IMR-90 (cell line): ENCODE results near the gene ZNF785. TPM values are rescaled to one million over a fixed set of nuclear protein-coding genes. Genes with fewer than 3 reads are reported as not detected.

Source experiments
- ATAC-seq: fragments of 200-7000 bp; cut with Tn5 transposase; 2 replicates; pipeline ENCODE4 v1.9.1; 2020; ENCODE audit warnings: low read depth, mild to moderate bottlenecking, moderate library complexity
- BruUV-seq: library from RNA; stranded (reverse); fragments of 400-500 nt; replicated peaks from 2 replicates; lab custom pipeline; 2021; lab: Mats Ljungman, UMichigan
- CTCF ChIA-PET: fragments of 300-600 bp; formaldehyde crosslinking; extraction: SDS; loops from one replicate; lab custom pipeline; 2021; ENCODE audit warnings: antibody characterized with exemption; lab: Yijun Ruan, JAX
- POLR2A ChIA-PET: fragments of 300-600 bp; sonication (Branson Sonifier 250); formaldehyde crosslinking; loops from one replicate; lab custom pipeline; 2022; ENCODE audit warnings: antibody characterized with exemption; ENCODE audit not compliant: unreplicated experiment; lab: Charles Lee
- DNase-seq: peaks from one replicate; pipeline ENCODE4 v3.0.0; 2013
- H2AFZ ChIP-seq: replicated peaks from 2 replicates; pipeline ENCODE3; 2013; ENCODE audit warnings: low read length, mild to moderate bottlenecking; ENCODE audit not compliant: poor library complexity
- H2AK5ac ChIP-seq: 2 replicates; pipeline ENCODE4 v1.6.1; 2013; ENCODE audit warnings: low read depth, low read length, inconsistent platforms
- H2AK9ac ChIP-seq: replicated peaks from 2 replicates; pipeline ENCODE3; 2013; ENCODE audit warnings: mild to moderate bottlenecking, low read depth, low read length, moderate library complexity; ENCODE audit not compliant: poor library complexity
- H2BK120ac ChIP-seq: 2 replicates; pipeline ENCODE4 v1.6.1; 2013; ENCODE audit warnings: low read depth, low read length, inconsistent platforms
- H2BK15ac ChIP-seq: 3 replicates; pipeline ENCODE4 v1.6.1; 2013; ENCODE audit warnings: low read depth, low read length, inconsistent platforms
- H2BK20ac ChIP-seq: 2 replicates; pipeline ENCODE4 v1.6.1; 2013; ENCODE audit warnings: low read depth, mild to moderate bottlenecking, inconsistent platforms, low read length, moderate library complexity
- H2BK5ac ChIP-seq: 2 replicates; pipeline ENCODE4 v1.6.1; 2013; ENCODE audit warnings: mild to moderate bottlenecking, low read depth, low read length, inconsistent platforms; ENCODE audit not compliant: poor library complexity, severe bottlenecking
- H3K14ac ChIP-seq: replicated peaks from 2 replicates; pipeline ENCODE4 v1.6.1; 2013; ENCODE audit warnings: low read depth, low read length, inconsistent platforms
- H3K18ac ChIP-seq: 2 replicates; pipeline ENCODE4 v1.6.1; 2013; ENCODE audit warnings: low read depth, low read length, control low read depth
- H3K23ac ChIP-seq: 2 replicates; pipeline ENCODE4 v1.6.1; 2013; ENCODE audit warnings: low read depth, low read length, inconsistent platforms
- H3K27ac ChIP-seq: 2 replicates; pipeline ENCODE4 v1.5.1; 2013; ENCODE audit warnings: mild to moderate bottlenecking, control low read depth, low read length; ENCODE audit not compliant: insufficient read depth
- H3K27me3 ChIP-seq: 2 replicates; pipeline ENCODE4 v1.6.1; 2013; ENCODE audit warnings: low read length; ENCODE audit not compliant: control insufficient read depth, insufficient read depth
- H3K36me3 ChIP-seq: 2 replicates; pipeline ENCODE4 v1.6.1; 2013; ENCODE audit warnings: low read length, mixed read lengths; ENCODE audit not compliant: control insufficient read depth, insufficient read depth
- H3K4ac ChIP-seq: 2 replicates; pipeline ENCODE4 v1.6.1; 2013; ENCODE audit warnings: low read depth, low read length, inconsistent platforms
- H3K4me1 ChIP-seq: 2 replicates; pipeline ENCODE4 v1.6.1; 2013; ENCODE audit warnings: low read length, mixed read lengths; ENCODE audit not compliant: control insufficient read depth, insufficient read depth
- H3K4me2 ChIP-seq: 2 replicates; pipeline ENCODE4 v1.6.1; 2013; ENCODE audit warnings: low read depth, mild to moderate bottlenecking, control low read depth, low read length, moderate library complexity
- H3K4me3 ChIP-seq: 2 replicates; pipeline ENCODE4 v1.5.1; 2013; ENCODE audit warnings: low read depth, mild to moderate bottlenecking, control low read depth, low read length, moderate library complexity; ENCODE audit not compliant: insufficient read depth
- H3K56ac ChIP-seq: 2 replicates; pipeline ENCODE4 v1.6.1; 2013; ENCODE audit warnings: low read length, inconsistent platforms; ENCODE audit not compliant: insufficient read depth; ENCODE audit errors: extremely low read depth
- H3K79me1 ChIP-seq, 2 experiments: 2 replicates each; pipeline ENCODE4 v1.6.1; 2013; ENCODE audit warnings: low read length in 2 of 2, inconsistent platforms in 1 of 2, low read depth in 1 of 2
- H3K9ac ChIP-seq: 2 replicates; pipeline ENCODE4 v1.6.1; 2013; ENCODE audit warnings: low read depth, low read length, control low read depth
- H3K9me1 ChIP-seq: 2 replicates; pipeline ENCODE4 v1.6.1; 2013; ENCODE audit warnings: low read length, inconsistent platforms; ENCODE audit not compliant: insufficient read depth
- H3K9me3 ChIP-seq: 2 replicates; pipeline ENCODE4 v1.6.1; 2013; ENCODE audit warnings: low read length; ENCODE audit not compliant: control insufficient read depth, insufficient read depth
- H4K20me1 ChIP-seq: 2 replicates; pipeline ENCODE4 v1.6.1; 2013; ENCODE audit warnings: low read length, inconsistent platforms; ENCODE audit not compliant: insufficient read depth
- H4K5ac ChIP-seq: 2 replicates; pipeline ENCODE4 v1.6.1; 2013; ENCODE audit warnings: mild to moderate bottlenecking, low read depth, low read length, control low read depth
- H4K8ac ChIP-seq, 2 experiments: 2 replicates each; pipeline ENCODE4 v1.6.1; 2013; ENCODE audit warnings: low read depth in 2 of 2, low read length in 2 of 2, control low read depth in 1 of 2, inconsistent platforms in 1 of 2
- H4K91ac ChIP-seq: 2 replicates; pipeline ENCODE4 v1.6.1; 2013; ENCODE audit warnings: low read depth, low read length, inconsistent platforms; ENCODE audit not compliant: insufficient read depth
- CEBPB ChIP-seq: IDR thresholded peaks from 2 replicates; pipeline ENCODE4 v1.6.1; 2012; ENCODE audit warnings: low read depth, low read length, improper control_type of control experiment
- MAFK ChIP-seq: IDR thresholded peaks from 2 replicates; pipeline ENCODE4 v1.6.1; 2012; ENCODE audit warnings: low read depth, low read length, improper control_type of control experiment
- MXI1 ChIP-seq: IDR thresholded peaks from 2 replicates; pipeline ENCODE4 v1.6.1; 2012; ENCODE audit warnings: low read depth, mild to moderate bottlenecking, low read length, moderate library complexity, borderline replicate concordance
- POLR2A ChIP-seq: IDR thresholded peaks from 2 replicates; pipeline ENCODE4 v1.6.1; 2012; ENCODE audit warnings: mild to moderate bottlenecking, low read depth, low read length
- RAD21 ChIP-seq: IDR thresholded peaks from 2 replicates; pipeline ENCODE4 v1.6.1; 2012; ENCODE audit warnings: low read length, improper control_type of control experiment
- RFX5 ChIP-seq: IDR thresholded peaks from 2 replicates; pipeline ENCODE4 v1.8.0; 2012; ENCODE audit warnings: low read depth, mild to moderate bottlenecking, low read length, moderate library complexity
- SMC3 ChIP-seq: fragments of 150-350 bp; IDR thresholded peaks from 2 replicates; pipeline ENCODE4 v1.6.1; 2016; ENCODE audit warnings: low read depth, mild to moderate bottlenecking, antibody characterized with exemption, low read length, moderate library complexity
- USF2 ChIP-seq: fragments of 150-350 bp; IDR thresholded peaks from 2 replicates; pipeline ENCODE4 v1.6.1; 2017; ENCODE audit warnings: mild to moderate bottlenecking, antibody characterized with exemption, low read length, low read depth
- WGBS, 2 experiments: methylation state at CpG; one replicate each; pipeline versions ENCODE4 v1.1.5 to v1.1.7; 2013; ENCODE audit warnings: missing lambda C conversion rate in 2 of 2; ENCODE audit not compliant: insufficient read length in 1 of 2; ENCODE audit errors: extremely low coverage in 2 of 2; 5-methylcytosine and 5-hydroxymethylcytosine counted together
- dilution Hi-C: fragments of 300-500 bp; cut with HindIII; formaldehyde crosslinking; loops from one replicate; pipeline ENCODE4 v1.14.3; 2018; ENCODE audit warnings: low sequenced_read_pairs; ENCODE audit not compliant: unreplicated experiment
- in situ Hi-C: fragments of 300-500 bp; cut with MboI; formaldehyde crosslinking; loops from 3 replicates; pipeline ENCODE4 v1.14.3; 2019; ENCODE audit warnings: low sequenced_read_pairs, inconsistent platforms, mixed read lengths
- intact Hi-C: fragments of 100-400 bp; cut with micrococcal nuclease; formaldehyde crosslinking; loops from 2 replicates; pipeline ENCODE4 v1.10.0; 2022
- polyA plus RNA-seq, 3 experiments: library from polyadenylated mRNA; depleted of rRNA; stranded (reverse); fragments of >200 nt; gene quantifications; 2 replicates each; pipeline ENCODE4 v1.2.3, GENCODE V29; 2012; ENCODE audit warnings: low replicate concordance in 1 of 3
- total RNA-seq: library from RNA; depleted of rRNA; stranded (reverse); fragments of >200 nt; gene quantifications from 2 replicates; pipeline ENCODE4 v1.2.3, GENCODE V29; 2012
- TF ChIP-seq, protein P1 (sequence below): fragments of 150-350 bp; IDR thresholded peaks from 2 replicates; pipeline ENCODE4 v1.6.1; 2016; ENCODE audit warnings: low read depth, mild to moderate bottlenecking, low read length, moderate library complexity, borderline replicate concordance
- TF ChIP-seq, protein P2 (sequence below): conservative IDR thresholded peaks from 2 replicates; pipeline ENCODE4 v1.5.1; 2012; ENCODE audit warnings: mild to moderate bottlenecking, low read depth, low read length, improper control_type of control experiment

The ZNF785 gene
- total and polyA plus RNA-seq, 2 of the 4 experiments (the other 2 are of a cell fraction), result 2.9 to 4.0 TPM

- peak overlapping the region; percentile 89 for H4K5ac ChIP-seq
- H3K4me2 ChIP-seq, result peak overlapping the region; percentile 95
- no peak overlapping the region for H3K18ac ChIP-seq
- peak overlapping the region; percentile 99 to 100 for H4K8ac ChIP-seq
- ATAC-seq (peak; percentile 62), DNase-seq (peak; percentile 62)
- no peaks in the 10 kb centered on the region for H4K20me1 ChIP-seq
- H3K23ac ChIP-seq, result peak overlapping the region; percentile 84; the same call in 1 of the 2 replicates
- WGBS, 2 experiments, result 41% methylated on average over 10 of the region's 12 CpGs; no CpG with 5 or more reads in 1 of the 2 experiments
- H2BK120ac ChIP-seq, result peak overlapping the region; percentile 11; the same call in 1 of the 2 replicates
- dilution Hi-C loops, result no loop called here
- peaks cover 4% of the 10 kb centered on the region; the same call in 1 of the 2 replicates for H3K36me3 ChIP-seq
- peak overlapping the region; percentile 85 for H2AK9ac ChIP-seq
- peaks cover 6 to 31% of the 10 kb centered on the region in 2 experiments for H3K79me1 ChIP-seq
- H3K4ac ChIP-seq, result peak overlapping the region; percentile 42
- no peaks in the 10 kb centered on the region for H3K9me3 ChIP-seq
- peak overlapping the region; percentile 50 for H3K14ac ChIP-seq
- peak overlapping the region; percentile 88 for H3K9ac ChIP-seq
- H2AK5ac ChIP-seq, result peak overlapping the region; percentile 88
- H3K27ac ChIP-seq, result 0 out of 2 replicates have a peak overlapping the region, but pooled peaks have one; percentile 3
- intact Hi-C loops, result loop anchor here (2.0 kb wide), 1 partner anchor 49 kb away; the partner anchor contains the start of gene ZNF785
- in situ Hi-C loops, result loop anchor here (5.0 kb wide), 1 partner anchor 37 kb away; the partner anchor contains the start of gene ZNF688
- no peak overlapping the region for H2BK20ac ChIP-seq
- CTCF ChIA-PET, result interaction anchor here (1.1 to 1.2 kb wide), 2 partner anchors 22 to 93 kb away, joined by 4 to 5 read pairs; partner anchors contain the start of gene ZNF764
- H4K91ac ChIP-seq, result peak overlapping the region; percentile 15; the same call in 1 of the 2 replicates
- H3K4me1 ChIP-seq, result peaks cover 8% of the 10 kb centered on the region
- POLR2A ChIA-PET, result interaction anchor here (0.7 kb wide), 1 partner anchor 18 kb away, joined by 4 read pairs; no protein-coding TSS in a partner anchor
- no TSS peak for BruUV-seq
- H3K9me1 ChIP-seq, result peaks cover 10% of the 10 kb centered on the region; the same call in 1 of the 2 replicates
- peak overlapping the region; percentile 68; the same call in 1 of the 2 replicates for H3K4me3 ChIP-seq
- peak overlapping the region; percentile 99 for H2AFZ ChIP-seq
- H3K56ac ChIP-seq, result no peak overlapping the region; the same call in 1 of the 2 replicates
- H2BK15ac ChIP-seq, result no peak overlapping the region
- TF ChIP-seq CEBPB, result no peak
- TF ChIP-seq POLR2A, result no peak
- no peak for TF ChIP-seq USF2
- TF ChIP-seq MAFK, result no peak
- peak; percentile 25 for TF ChIP-seq SMC3
- peak; percentile 47 for TF ChIP-seq RAD21
- peak; percentile 74; the same call in 1 of the 2 replicates for TF ChIP-seq MXI1
- TF ChIP-seq RFX5, result no peak
- TF ChIP-seq, protein P1, sequence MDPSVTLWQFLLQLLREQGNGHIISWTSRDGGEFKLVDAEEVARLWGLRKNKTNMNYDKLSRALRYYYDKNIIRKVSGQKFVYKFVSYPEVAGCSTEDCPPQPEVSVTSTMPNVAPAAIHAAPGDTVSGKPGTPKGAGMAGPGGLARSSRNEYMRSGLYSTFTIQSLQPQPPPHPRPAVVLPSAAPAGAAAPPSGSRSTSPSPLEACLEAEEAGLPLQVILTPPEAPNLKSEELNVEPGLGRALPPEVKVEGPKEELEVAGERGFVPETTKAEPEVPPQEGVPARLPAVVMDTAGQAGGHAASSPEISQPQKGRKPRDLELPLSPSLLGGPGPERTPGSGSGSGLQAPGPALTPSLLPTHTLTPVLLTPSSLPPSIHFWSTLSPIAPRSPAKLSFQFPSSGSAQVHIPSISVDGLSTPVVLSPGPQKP, result no peak
- TF ChIP-seq, protein P2, sequence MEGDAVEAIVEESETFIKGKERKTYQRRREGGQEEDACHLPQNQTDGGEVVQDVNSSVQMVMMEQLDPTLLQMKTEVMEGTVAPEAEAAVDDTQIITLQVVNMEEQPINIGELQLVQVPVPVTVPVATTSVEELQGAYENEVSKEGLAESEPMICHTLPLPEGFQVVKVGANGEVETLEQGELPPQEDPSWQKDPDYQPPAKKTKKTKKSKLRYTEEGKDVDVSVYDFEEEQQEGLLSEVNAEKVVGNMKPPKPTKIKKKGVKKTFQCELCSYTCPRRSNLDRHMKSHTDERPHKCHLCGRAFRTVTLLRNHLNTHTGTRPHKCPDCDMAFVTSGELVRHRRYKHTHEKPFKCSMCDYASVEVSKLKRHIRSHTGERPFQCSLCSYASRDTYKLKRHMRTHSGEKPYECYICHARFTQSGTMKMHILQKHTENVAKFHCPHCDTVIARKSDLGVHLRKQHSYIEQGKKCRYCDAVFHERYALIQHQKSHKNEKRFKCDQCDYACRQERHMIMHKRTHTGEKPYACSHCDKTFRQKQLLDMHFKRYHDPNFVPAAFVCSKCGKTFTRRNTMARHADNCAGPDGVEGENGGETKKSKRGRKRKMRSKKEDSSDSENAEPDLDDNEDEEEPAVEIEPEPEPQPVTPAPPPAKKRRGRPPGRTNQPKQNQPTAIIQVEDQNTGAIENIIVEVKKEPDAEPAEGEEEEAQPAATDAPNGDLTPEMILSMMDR, result peak; percentile 48
- H3K27me3 ChIP-seq, result no peaks in the 10 kb centered on the region
- peak overlapping the region; percentile 6 for H2BK5ac ChIP-seq
These were observed 49.7 kb downstream of the ZNF785 start for GRCh38 chr16:30535777-30536190.
